Cortex of kidney (tissue), 1 donor: ENCODE measurements around the gene DHX35.

ENCODE experiments used
- DNase-seq: peaks from one replicate; lab custom pipeline; 2025; lab: John Stamatoyannopoulos, UW

Gene DHX35

GRCh38 chr20:39059036-39059435 lies 96.9 kb downstream of the DHX35 start:
- DNase-seq, result no peak

- no peak for DNase-seq
These were observed 104.5 kb downstream of the DHX35 start for GRCh38 chr20:39066471-39067242.

GRCh38 chr20:39067526-39068216 lies 105.5 kb downstream of the DHX35 start:
- DNase-seq, result no peak

- DNase-seq, result no peak
These were observed 107.8 kb downstream of the DHX35 start for GRCh38 chr20:39069976-39070375.

- DNase-seq, result no peak
These were observed 108.5 kb downstream of the DHX35 start for GRCh38 chr20:39070484-39071231.

GRCh38 chr20:39072132-39072531 lies 110.0 kb downstream of the DHX35 start:
- DNase-seq, result no peak

- no peak for DNase-seq
These were observed 110.5 kb downstream of the DHX35 start for GRCh38 chr20:39072653-39073052.

GRCh38 chr20:39075731-39076130 lies 113.6 kb downstream of the DHX35 start:
- no peak for DNase-seq

GRCh38 chr20:39076958-39077357 lies 114.8 kb downstream of the DHX35 start:
- DNase-seq, result no peak

- DNase-seq, result no peak
These were observed 118.2 kb downstream of the DHX35 start for GRCh38 chr20:39080326-39080725.

- DNase-seq, result no peak
These were observed 119.1 kb downstream of the DHX35 start for GRCh38 chr20:39081255-39081654.

- no peak for DNase-seq
These were observed 120.7 kb downstream of the DHX35 start for GRCh38 chr20:39082622-39083398.

GRCh38 chr20:39083761-39084160 lies 121.6 kb downstream of the DHX35 start:
- no peak for DNase-seq

- no peak for DNase-seq
These were observed 126.9 kb downstream of the DHX35 start for GRCh38 chr20:39089029-39089428.
